Upper lobe of left lung (tissue), 4 donors: ENCODE data around the gene CST9L.

ENCODE experiments used
- CTCF ChIP-seq, 6 experiments: fragments of 450-650 bp in 4 of 6; fragments of 200-600 bp in 2 of 6; sonication (generic) in 2 of 6; IDR thresholded peaks; one replicate each; pipeline ENCODE4 v1.5.1; 2016 to 2019; ENCODE audit warnings: antibody characterized with exemption in 6 of 6
- EP300 ChIP-seq, 4 donors: sonication (generic); formaldehyde crosslinking; IDR thresholded peaks; one replicate each; pipeline ENCODE4 v1.5.1; 2017; ENCODE audit warnings: antibody characterized with exemption in 4 of 4, control low read depth in 2 of 4
- POLR2A ChIP-seq, 4 donors: fragments of 450-650 bp; IDR thresholded peaks; one replicate each; pipeline ENCODE4 v1.5.1; 2016 to 2017; ENCODE audit warnings: antibody characterized with exemption in 4 of 4, mild to moderate bottlenecking in 2 of 4
- POLR2AphosphoS5 ChIP-seq, 2 donors: sonication (generic); formaldehyde crosslinking; IDR thresholded peaks; one replicate each; pipeline ENCODE4 v1.5.1; 2017; ENCODE audit warnings: antibody characterized with exemption in 2 of 2

- TF ChIP-seq CTCF (IDR thresholded peaks at IDR 0.05) (no peak), POLR2A (IDR thresholded peaks at IDR 0.05) (no peak), POLR2AphosphoS5 (IDR thresholded peaks at IDR 0.05) (no peak), EP300 (IDR thresholded peaks at IDR 0.05) (no peak)
Observed at GRCh38 chr20:23574977-23575376, 6.7 kb upstream of the CST9L start.
